ENCODE measurements around the gene MAP3K8.

MAP3K8 gene

DNA sequence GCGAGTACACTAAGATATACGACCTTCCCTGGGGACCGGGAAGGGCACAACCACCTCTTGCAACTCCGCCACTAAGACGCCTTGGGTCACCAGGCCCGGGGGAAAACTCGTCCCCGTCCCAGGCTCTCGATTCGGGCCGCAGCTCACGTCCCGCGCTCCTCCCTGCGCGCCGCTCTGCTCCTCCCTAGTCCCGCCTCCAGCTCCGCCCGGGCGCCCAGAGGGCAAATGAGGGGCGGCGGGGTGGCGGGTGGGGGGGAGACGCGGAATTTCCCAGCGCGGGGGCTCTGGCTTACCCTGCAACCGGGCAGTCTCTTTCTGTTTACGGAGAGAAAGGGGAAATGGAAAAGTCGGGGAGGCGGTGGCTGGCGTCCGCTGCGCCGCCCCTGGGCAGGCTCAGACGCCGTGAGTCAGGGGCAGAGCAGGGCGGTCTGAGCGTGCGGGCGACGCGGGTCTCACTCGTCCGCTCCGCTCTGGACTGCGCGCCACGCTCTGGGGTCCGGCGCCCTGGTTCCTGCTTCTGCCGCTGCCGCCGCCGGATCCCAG, at the start of gene MAP3K8:
MAP3K8 (plus strand) TSS at position 455 of the 543 bp plus-strand sequence. CDS start 4,755 bp downstream, outside the sequence.
- no peaks in the 10 kb centered on the region for H3K27me3 Mint-ChIP-seq
- DNase-seq (ENCODE audit: low spot score in 2 of 2): peak; percentile 70 to 80
- peak within 1 kb of the TSS; percentile 90 for H3K4me3 Mint-ChIP-seq
- peak; percentile 71 for ATAC-seq (replicated peaks; ENCODE audit: extremely low read depth, poor library complexity, severe bottlenecking)
- H3K4me1 Mint-ChIP-seq: peaks cover 49% of the 10 kb centered on the region
- H3K36me3 Mint-ChIP-seq (ENCODE audit: insufficient read depth): peaks cover 40% of the 10 kb centered on the region
- H3K9me3 Mint-ChIP-seq: no peaks in the 10 kb centered on the region
- peak within 1 kb of the TSS; percentile 98 for H3K27ac Mint-ChIP-seq (ENCODE audit: low read depth)

GRCh38 chr10:30384701-30385201, 49.2 kb upstream of the MAP3K8 start:
- ATAC-seq (replicated peaks; ENCODE audit: extremely low read depth, poor library complexity, severe bottlenecking) (peak; percentile 49), DNase-seq (ENCODE audit: low spot score in 2 of 2) (no peak)

GRCh38 chr10:30386801-30387588, 47.0 kb upstream of the MAP3K8 start:
- Mint-ChIP-seq H3K4me1 (no peaks in the 10 kb centered on the region), H3K27ac (ENCODE audit: low read depth) (no peak overlapping the region)

More at GRCh38 chr10:30384701-30385201, 49.2 kb upstream of the MAP3K8 start:
- Mint-ChIP-seq H3K4me3 (no peak overlapping the region), H3K27me3 (peaks cover 14% of the 10 kb centered on the region), H3K36me3 (ENCODE audit: insufficient read depth) (peaks cover 1% of the 10 kb centered on the region), H3K9me3 (no peaks in the 10 kb centered on the region), H3K4me1 (no peaks in the 10 kb centered on the region), H3K27ac (ENCODE audit: low read depth) (no peak overlapping the region)

GRCh38 chr10:30387646-30388243, 46.2 kb upstream of the MAP3K8 start:
- Mint-ChIP-seq H3K27me3 (no peaks in the 10 kb centered on the region), H3K4me3 (no peak overlapping the region), H3K9me3 (no peaks in the 10 kb centered on the region), H3K36me3 (ENCODE audit: insufficient read depth) (no peaks in the 10 kb centered on the region), H3K27ac (ENCODE audit: low read depth) (no peak overlapping the region), H3K4me1 (peaks cover 4% of the 10 kb centered on the region)
- DNase-seq (ENCODE audit: low spot score in 2 of 2) (no peak), ATAC-seq (replicated peaks; ENCODE audit: extremely low read depth, poor library complexity, severe bottlenecking) (no peak)

More at GRCh38 chr10:30386801-30387588, 47.0 kb upstream of the MAP3K8 start:
- no peaks in the 10 kb centered on the region for H3K36me3 Mint-ChIP-seq (ENCODE audit: insufficient read depth)
- no peaks in the 10 kb centered on the region for H3K27me3 Mint-ChIP-seq
- no peak overlapping the region for H3K4me3 Mint-ChIP-seq
- DNase-seq (ENCODE audit: low spot score in 2 of 2) (no peak), ATAC-seq (replicated peaks; ENCODE audit: extremely low read depth, poor library complexity, severe bottlenecking) (no peak)
- no peaks in the 10 kb centered on the region for H3K9me3 Mint-ChIP-seq

GRCh38 chr10:30389543-30389942, 44.4 kb upstream of the MAP3K8 start:
- no peak for ATAC-seq (replicated peaks; ENCODE audit: extremely low read depth, poor library complexity, severe bottlenecking)
- H3K4me3 Mint-ChIP-seq: no peak overlapping the region
- H3K4me1 Mint-ChIP-seq: peaks cover 5% of the 10 kb centered on the region
- H3K27ac Mint-ChIP-seq (ENCODE audit: low read depth): no peak overlapping the region
- no peaks in the 10 kb centered on the region for H3K27me3 Mint-ChIP-seq
- no peaks in the 10 kb centered on the region for H3K9me3 Mint-ChIP-seq
- H3K36me3 Mint-ChIP-seq (ENCODE audit: insufficient read depth): no peaks in the 10 kb centered on the region
- no peak for DNase-seq (ENCODE audit: low spot score in 2 of 2)

GRCh38 chr10:30390207-30390606, 43.8 kb upstream of the MAP3K8 start:
- Mint-ChIP-seq H3K4me1 (peaks cover 5% of the 10 kb centered on the region), H3K27me3 (no peaks in the 10 kb centered on the region), H3K36me3 (ENCODE audit: insufficient read depth) (no peaks in the 10 kb centered on the region), H3K9me3 (no peaks in the 10 kb centered on the region), H3K4me3 (no peak overlapping the region), H3K27ac (ENCODE audit: low read depth) (no peak overlapping the region)
- no peak for ATAC-seq (replicated peaks; ENCODE audit: extremely low read depth, poor library complexity, severe bottlenecking)
- no peak for DNase-seq (ENCODE audit: low spot score in 2 of 2)

DNA sequence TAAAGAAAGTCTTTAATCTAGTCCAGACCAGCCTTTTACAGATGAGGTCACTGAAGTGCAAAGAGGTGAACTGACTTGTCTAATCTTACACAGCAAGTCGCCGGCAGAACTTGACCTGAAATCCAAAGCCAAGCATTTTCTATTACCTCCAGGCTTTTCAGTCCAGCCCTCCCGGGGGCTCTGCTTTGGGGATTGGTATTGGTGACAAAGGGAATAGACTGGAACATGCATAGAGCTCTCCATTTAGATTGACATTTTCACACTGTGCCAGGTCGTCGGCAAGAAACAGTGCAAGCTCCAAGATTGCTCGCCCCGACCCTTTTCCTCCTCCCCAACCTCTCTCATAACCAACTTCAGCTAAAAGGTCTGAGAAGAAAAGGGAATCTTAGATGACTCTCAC, 42.7 kb upstream of the MAP3K8 start:
- no peak overlapping the region for H3K4me3 Mint-ChIP-seq
- H3K27me3 Mint-ChIP-seq: no peaks in the 10 kb centered on the region
- H3K9me3 Mint-ChIP-seq: no peaks in the 10 kb centered on the region
- H3K27ac Mint-ChIP-seq (ENCODE audit: low read depth): no peak overlapping the region
- no peaks in the 10 kb centered on the region for H3K36me3 Mint-ChIP-seq (ENCODE audit: insufficient read depth)
- DNase-seq (ENCODE audit: low spot score in 2 of 2): no peak
- ATAC-seq (replicated peaks; ENCODE audit: extremely low read depth, poor library complexity, severe bottlenecking): no peak
- peaks cover 5% of the 10 kb centered on the region for H3K4me1 Mint-ChIP-seq

DNA sequence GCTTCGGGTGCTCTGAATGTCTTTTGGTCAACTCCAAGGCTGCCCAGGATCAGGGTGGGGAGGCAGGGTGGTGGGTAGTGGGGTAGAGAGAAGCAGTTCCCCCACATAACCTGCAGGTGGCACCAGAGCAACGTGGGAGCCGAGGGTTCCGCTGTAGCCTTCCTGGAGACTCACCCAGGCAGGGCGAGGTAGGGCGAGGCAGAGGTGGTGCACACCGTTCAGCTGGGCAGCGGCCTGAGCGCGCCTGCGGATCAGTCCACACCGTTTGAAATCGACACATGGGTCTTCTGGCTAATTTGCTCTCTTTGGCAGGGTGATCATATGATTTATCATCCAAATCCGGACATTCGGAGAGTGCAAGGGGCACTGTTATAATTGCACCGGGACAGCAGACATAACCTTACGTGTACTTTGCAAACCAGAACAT, 41.4 kb upstream of the MAP3K8 start:
- H3K36me3 Mint-ChIP-seq (ENCODE audit: insufficient read depth): no peaks in the 10 kb centered on the region
- H3K4me3 Mint-ChIP-seq: no peak overlapping the region
- no peaks in the 10 kb centered on the region for H3K27me3 Mint-ChIP-seq
- DNase-seq (ENCODE audit: low spot score in 2 of 2): peak; percentile 51 to 69
- peak; percentile 98 for ATAC-seq (replicated peaks; ENCODE audit: extremely low read depth, poor library complexity, severe bottlenecking)
- H3K27ac Mint-ChIP-seq (ENCODE audit: low read depth): no peak overlapping the region
- H3K4me1 Mint-ChIP-seq: peaks cover 11% of the 10 kb centered on the region
- no peaks in the 10 kb centered on the region for H3K9me3 Mint-ChIP-seq

GRCh38 chr10:30396293-30396692, 37.7 kb upstream of the MAP3K8 start:
- Mint-ChIP-seq H3K9me3 (no peaks in the 10 kb centered on the region), H3K27me3 (no peaks in the 10 kb centered on the region), H3K4me1 (peaks cover 31% of the 10 kb centered on the region), H3K27ac (ENCODE audit: low read depth) (no peak overlapping the region), H3K4me3 (no peak overlapping the region), H3K36me3 (ENCODE audit: insufficient read depth) (no peaks in the 10 kb centered on the region)
- no peak for ATAC-seq (replicated peaks; ENCODE audit: extremely low read depth, poor library complexity, severe bottlenecking)
- DNase-seq (ENCODE audit: low spot score in 2 of 2): no peak

- H3K27ac Mint-ChIP-seq (ENCODE audit: low read depth): no peak overlapping the region
- H3K9me3 Mint-ChIP-seq: no peaks in the 10 kb centered on the region
- DNase-seq (ENCODE audit: low spot score in 2 of 2) (no peak), ATAC-seq (replicated peaks; ENCODE audit: extremely low read depth, poor library complexity, severe bottlenecking) (no peak)
- H3K36me3 Mint-ChIP-seq (ENCODE audit: insufficient read depth): no peaks in the 10 kb centered on the region
- no peaks in the 10 kb centered on the region for H3K27me3 Mint-ChIP-seq
- no peak overlapping the region for H3K4me3 Mint-ChIP-seq
- peaks cover 31% of the 10 kb centered on the region for H3K4me1 Mint-ChIP-seq
Measured at GRCh38 chr10:30396698-30397097, 37.3 kb upstream of the MAP3K8 start.

DNA sequence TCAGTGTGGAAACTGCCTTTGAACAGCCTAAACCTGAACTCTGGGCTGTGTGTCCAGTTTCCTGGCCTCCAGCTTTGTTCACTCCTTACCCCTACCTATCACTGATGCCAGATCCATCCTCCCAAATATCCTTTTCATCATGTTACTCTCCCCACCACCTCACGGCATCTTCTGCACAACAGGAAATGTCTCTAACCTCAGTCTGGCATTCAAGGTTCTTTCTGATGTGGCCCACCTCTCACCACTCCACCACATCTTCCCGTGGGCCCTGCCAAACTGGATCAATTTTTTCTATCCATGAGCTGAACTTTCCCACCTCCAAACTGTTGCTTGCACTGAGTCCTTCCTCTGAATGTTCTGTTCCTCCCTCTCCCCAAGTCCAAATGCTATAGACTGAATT, 35.8 kb upstream of the MAP3K8 start:
- Mint-ChIP-seq H3K9me3 (no peaks in the 10 kb centered on the region), H3K4me3 (no peak overlapping the region), H3K27me3 (no peaks in the 10 kb centered on the region), H3K4me1 (peaks cover 26% of the 10 kb centered on the region), H3K27ac (ENCODE audit: low read depth) (peak overlapping the region; percentile 4), H3K36me3 (ENCODE audit: insufficient read depth) (no peaks in the 10 kb centered on the region)
- peak in 1 of 2 donors; percentile 14 for DNase-seq (ENCODE audit: low spot score in 2 of 2)
- ATAC-seq (replicated peaks; ENCODE audit: extremely low read depth, poor library complexity, severe bottlenecking): peak; percentile 93

DNA sequence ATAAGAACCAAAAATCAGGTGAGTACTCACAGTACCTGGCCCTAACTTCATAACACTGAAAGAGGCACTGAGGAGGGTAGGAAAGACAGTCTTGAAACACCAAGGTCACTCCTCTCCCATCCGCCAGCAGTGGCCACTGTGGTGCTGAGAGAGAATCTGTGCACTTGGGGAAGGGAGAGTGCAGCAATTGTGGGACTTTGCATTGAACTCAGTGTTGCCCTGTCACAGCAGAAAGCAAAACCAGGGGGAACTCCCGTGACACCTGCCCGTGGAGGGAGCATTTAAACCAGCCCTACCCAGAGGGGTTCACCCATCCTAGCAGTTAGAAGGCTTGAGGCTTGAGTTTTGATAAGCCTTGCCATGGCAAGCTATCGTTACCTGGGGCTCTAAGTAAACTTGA, 35.2 kb upstream of the MAP3K8 start:
- peak; percentile 68 for ATAC-seq (replicated peaks; ENCODE audit: extremely low read depth, poor library complexity, severe bottlenecking)
- H3K27me3 Mint-ChIP-seq: no peaks in the 10 kb centered on the region
- H3K4me3 Mint-ChIP-seq: no peak overlapping the region

More for the DNA sequence above, 35.2 kb upstream of the MAP3K8 start:
- peaks cover 26% of the 10 kb centered on the region for H3K4me1 Mint-ChIP-seq
- no peak for DNase-seq (ENCODE audit: low spot score in 2 of 2)
- no peaks in the 10 kb centered on the region for H3K9me3 Mint-ChIP-seq
- no peak overlapping the region for H3K27ac Mint-ChIP-seq (ENCODE audit: low read depth)
- H3K36me3 Mint-ChIP-seq (ENCODE audit: insufficient read depth): no peaks in the 10 kb centered on the region
